WTC11 (cell line): ENCODE results near the gene RABIF.

Experiments
- AFF4 ChIP-seq: sonication (generic); formaldehyde crosslinking; IDR thresholded peaks from 2 replicates; pipeline ENCODE4 v1.8.1; 2023; ENCODE audit warnings: mild to moderate bottlenecking, missing genetic modification reagents, borderline replicate concordance
- ARID4B ChIP-seq: sonication (generic); formaldehyde crosslinking; IDR thresholded peaks from 2 replicates; pipeline ENCODE4 v1.8.0; 2023; ENCODE audit warnings: missing genetic modification reagents, mild to moderate bottlenecking, borderline replicate concordance
- CTCF ChIP-seq: fragments of 200-600 bp; IDR thresholded peaks from 2 replicates; pipeline ENCODE4 v1.8.0; 2022; ENCODE audit warnings: antibody characterized with exemption
- E2F4 ChIP-seq: sonication (generic); formaldehyde crosslinking; IDR thresholded peaks from 2 replicates; pipeline ENCODE4 v1.8.1; 2022; ENCODE audit warnings: low read depth, mild to moderate bottlenecking, moderate library complexity, missing genetic modification reagents, borderline replicate concordance
- EMX1 ChIP-seq: fragments of 250-450 bp; sonication (Bioruptor Pico); IDR thresholded peaks from 2 replicates; pipeline ENCODE4 v1.8.0; 2021; ENCODE audit warnings: mild to moderate bottlenecking
- MLX ChIP-seq: sonication (generic); formaldehyde crosslinking; IDR thresholded peaks from 2 replicates; pipeline ENCODE4 v1.8.1; 2023; ENCODE audit warnings: mild to moderate bottlenecking, missing genetic modification reagents, moderate library complexity
- MYBL2 ChIP-seq: sonication (generic); formaldehyde crosslinking; IDR thresholded peaks from 2 replicates; pipeline ENCODE4 v1.8.1; 2023; ENCODE audit warnings: mild to moderate bottlenecking, moderate library complexity, missing genetic modification reagents
- RELA ChIP-seq: sonication (generic); formaldehyde crosslinking; IDR thresholded peaks from 2 replicates; pipeline ENCODE4 v1.8.1; 2022; ENCODE audit warnings: missing genetic modification reagents, mild to moderate bottlenecking, borderline replicate concordance
- SMAD4 ChIP-seq: sonication (generic); formaldehyde crosslinking; IDR thresholded peaks from 2 replicates; pipeline ENCODE4 v1.8.0; 2022; ENCODE audit warnings: mild to moderate bottlenecking, missing genetic modification reagents
- ZNF121 ChIP-seq: sonication (generic); formaldehyde crosslinking; IDR thresholded peaks from 2 replicates; pipeline ENCODE4 v1.8.0; 2023; ENCODE audit warnings: missing genetic modification reagents
- ZNF138 ChIP-seq: sonication (generic); formaldehyde crosslinking; conservative IDR thresholded peaks from 2 replicates; pipeline ENCODE4 v1.8.1; 2022; ENCODE audit warnings: mild to moderate bottlenecking, moderate library complexity, missing genetic modification reagents
- ZNF512 ChIP-seq: sonication (generic); formaldehyde crosslinking; IDR thresholded peaks from 2 replicates; pipeline ENCODE4 v1.8.1; 2022; ENCODE audit warnings: missing genetic modification reagents, borderline replicate concordance
- ZNF671 ChIP-seq: fragments of 250-450 bp; sonication (Bioruptor Pico); IDR thresholded peaks from 2 replicates; pipeline ENCODE4 v1.8.0; 2021; ENCODE audit warnings: mild to moderate bottlenecking

GRCh38 chr1:202873026-202873425, 15.9 kb downstream of the RABIF start:
- TF ChIP-seq CTCF (no peak), ZNF671 (no peak), RELA (CRISPR knock-in tag) (no peak), E2F4 (CRISPR knock-in tag) (no peak), MYBL2 (CRISPR knock-in tag) (no peak), ZNF138 (CRISPR knock-in tag) (no peak), EMX1 (CRISPR knock-in tag) (no peak), MLX (CRISPR knock-in tag) (no peak), ARID4B (CRISPR knock-in tag) (no peak), AFF4 (CRISPR knock-in tag) (no peak), SMAD4 (no peak), ZNF121 (CRISPR knock-in tag) (no peak), ZNF512 (CRISPR knock-in tag) (no peak)
